Neural cell (in vitro differentiated cells): ENCODE results near the gene TTYH3. TPM values are rescaled to one million over a fixed set of nuclear protein-coding genes. Genes with fewer than 3 reads are reported as not detected.

Source experiments
- H2AFZ ChIP-seq: fragments of 200-600, 300-800 bp; sonication (generic), shearing (Covaris generic); 2 replicates; pipeline ENCODE4 v1.6.0; 2014; ENCODE audit warnings: low read depth, mild to moderate bottlenecking, antibody characterized with exemption, low read length, moderate library complexity
- H3F3A ChIP-seq: fragments of 200-600 bp; shearing (Covaris generic); 2 replicates; pipeline ENCODE4 v1.6.1; 2016; ENCODE audit warnings: mild to moderate bottlenecking, moderate library complexity, mixed read lengths, antibody characterized with exemption, low read length; ENCODE audit not compliant: insufficient read depth, poor library complexity, severe bottlenecking
- H3K27ac ChIP-seq: fragments of 200-600, 300-800 bp; sonication (generic), shearing (Covaris generic); 2 replicates; pipeline ENCODE4 v1.5.1; 2014; ENCODE audit warnings: mild to moderate bottlenecking, low read length, moderate library complexity
- H3K27me3 ChIP-seq: fragments of 300-800, 200-600 bp; sonication (generic), shearing (Covaris generic); 2 replicates; pipeline ENCODE4 v1.6.0; 2014; ENCODE audit warnings: mild to moderate bottlenecking, low read depth, low read length, moderate library complexity; ENCODE audit not compliant: insufficient read depth
- H3K36me3 ChIP-seq: fragments of 300-800, 200-600 bp; sonication (generic), shearing (Covaris generic); 2 replicates; pipeline ENCODE4 v1.5.1; 2014; ENCODE audit warnings: mild to moderate bottlenecking, antibody characterized with exemption, low read length, moderate library complexity; ENCODE audit not compliant: insufficient read depth
- H3K4me2 ChIP-seq: fragments of 300-800, 200-600 bp; sonication (generic), shearing (Covaris generic); 2 replicates; pipeline ENCODE4 v1.6.0; 2014; ENCODE audit warnings: mild to moderate bottlenecking, low read length
- H3K4me3 ChIP-seq: fragments of 300-800, 200-600 bp; sonication (generic), shearing (Covaris generic); 2 replicates; pipeline ENCODE4 v1.5.1; 2014; ENCODE audit warnings: mild to moderate bottlenecking, low read length, moderate library complexity
- H3K79me2 ChIP-seq: fragments of 200-600 bp; shearing (Covaris generic); replicated peaks from 2 replicates; pipeline ENCODE4 v1.6.0; 2014; ENCODE audit warnings: mild to moderate bottlenecking, low read length, moderate library complexity; ENCODE audit not compliant: insufficient read depth
- H3K9ac ChIP-seq: fragments of 300-800, 200-600 bp; sonication (generic), shearing (Covaris generic); 2 replicates; pipeline ENCODE4 v1.6.1; 2016; ENCODE audit warnings: mild to moderate bottlenecking, low read length, mixed read lengths
- H3K9me2 ChIP-seq: fragments of 200-600 bp; shearing (Covaris generic); 2 replicates; pipeline ENCODE4 v1.6.1; 2016; ENCODE audit warnings: mild to moderate bottlenecking, low read length, mixed read lengths; ENCODE audit not compliant: insufficient read depth
- H3K9me3 ChIP-seq: fragments of 200-600, 300-800 bp; sonication (generic), shearing (Covaris generic); 2 replicates; pipeline ENCODE4 v1.6.1; 2016; ENCODE audit warnings: mild to moderate bottlenecking, mixed run types, low read length, moderate library complexity, mixed read lengths
- H4K20me1 ChIP-seq: fragments of 200-600 bp; shearing (Covaris generic); 2 replicates; pipeline ENCODE4 v1.6.1; 2016; ENCODE audit warnings: mild to moderate bottlenecking, mixed run types; ENCODE audit not compliant: insufficient read depth
- EP300 ChIP-seq: fragments of 450-650 bp; conservative IDR thresholded peaks from 2 replicates; pipeline ENCODE4 v1.6.1; 2014; ENCODE audit warnings: antibody characterized with exemption, mild to moderate bottlenecking, moderate library complexity; ENCODE audit not compliant: poor library complexity, severe bottlenecking
- EZH2 ChIP-seq: fragments of 200-600, 300-800 bp; shearing (Covaris generic), sonication (generic); IDR thresholded peaks from 2 replicates; pipeline ENCODE4 v1.6.1; 2014; ENCODE audit warnings: antibody characterized with exemption, low read length, borderline replicate concordance, mild to moderate bottlenecking; ENCODE audit not compliant: insufficient read depth, poor library complexity, severe bottlenecking
- MXI1 ChIP-seq: fragments of 450-650 bp; conservative IDR thresholded peaks from 2 replicates; pipeline ENCODE4 v1.6.1; 2014; ENCODE audit warnings: antibody characterized with exemption, mild to moderate bottlenecking; ENCODE audit not compliant: poor library complexity, severe bottlenecking
- POLR2AphosphoS5 ChIP-seq: IDR thresholded peaks from 2 replicates; pipeline ENCODE4 v1.6.1; 2012
- RAD21 ChIP-seq: fragments of 450-650 bp; conservative IDR thresholded peaks from 2 replicates; pipeline ENCODE4 v1.6.1; 2014; ENCODE audit warnings: antibody characterized with exemption, mild to moderate bottlenecking, moderate library complexity
- SMC3 ChIP-seq: fragments of 450-650 bp; conservative IDR thresholded peaks from 2 replicates; pipeline ENCODE4 v1.6.1; 2014; ENCODE audit warnings: antibody characterized with exemption, mild to moderate bottlenecking, moderate library complexity; ENCODE audit not compliant: poor library complexity
- TAF1 ChIP-seq: IDR thresholded peaks from 2 replicates; pipeline ENCODE4 v1.6.1; 2012; ENCODE audit warnings: low read depth
- polyA plus RNA-seq: library from polyadenylated mRNA; depleted of rRNA; stranded (reverse); fragments of >200 nt; gene quantifications from 2 replicates; pipeline ENCODE4 v1.2.3, GENCODE V29; 2014
- TF ChIP-seq, protein P1 (sequence below): IDR thresholded peaks from 2 replicates; pipeline ENCODE4 v1.6.1; 2012; ENCODE audit warnings: borderline replicate concordance
- TF ChIP-seq, protein P2 (sequence below): fragments of 450-650 bp; IDR thresholded peaks from 2 replicates; pipeline ENCODE4 v1.5.1; 2014; ENCODE audit warnings: antibody characterized with exemption, mild to moderate bottlenecking, moderate library complexity; ENCODE audit not compliant: poor library complexity, severe bottlenecking

The TTYH3 gene
- polyA plus RNA-seq, 1 donor from 2014 or later: 17.0 TPM

DNA sequence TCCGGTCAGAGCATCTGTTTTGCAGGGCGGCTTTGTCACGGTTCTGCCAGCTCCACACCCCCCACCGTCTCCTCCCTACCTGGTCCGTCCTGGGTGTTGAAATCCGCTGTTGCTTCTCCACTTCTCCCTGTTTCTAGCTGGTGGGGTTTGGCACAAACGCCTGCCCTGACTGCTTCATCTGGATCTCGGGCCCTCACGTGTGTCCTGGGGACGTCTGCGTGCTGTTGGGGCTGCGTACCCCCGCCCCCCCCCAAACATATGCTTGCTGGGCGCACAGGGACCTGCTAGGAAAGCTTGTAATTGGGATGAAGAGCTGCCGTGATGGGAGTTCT is 67.5 kb downstream of the TTYH3 start:
- no peak overlapping the region for H2AFZ ChIP-seq
- no peaks in the 10 kb centered on the region for H3K79me2 ChIP-seq
- no peak overlapping the region for H3K4me2 ChIP-seq
- H3K36me3 ChIP-seq: no peaks in the 10 kb centered on the region
- H3K9ac ChIP-seq: no peak overlapping the region
- H3K9me2 ChIP-seq: no peaks in the 10 kb centered on the region
- no peaks in the 10 kb centered on the region for H3F3A ChIP-seq
- H4K20me1 ChIP-seq: no peaks in the 10 kb centered on the region
- H3K27ac ChIP-seq: no peak overlapping the region
- no peak overlapping the region for H3K4me3 ChIP-seq
- no peak for TF ChIP-seq POLR2AphosphoS5
- no peak for TF ChIP-seq MXI1
- TF ChIP-seq, protein P1, sequence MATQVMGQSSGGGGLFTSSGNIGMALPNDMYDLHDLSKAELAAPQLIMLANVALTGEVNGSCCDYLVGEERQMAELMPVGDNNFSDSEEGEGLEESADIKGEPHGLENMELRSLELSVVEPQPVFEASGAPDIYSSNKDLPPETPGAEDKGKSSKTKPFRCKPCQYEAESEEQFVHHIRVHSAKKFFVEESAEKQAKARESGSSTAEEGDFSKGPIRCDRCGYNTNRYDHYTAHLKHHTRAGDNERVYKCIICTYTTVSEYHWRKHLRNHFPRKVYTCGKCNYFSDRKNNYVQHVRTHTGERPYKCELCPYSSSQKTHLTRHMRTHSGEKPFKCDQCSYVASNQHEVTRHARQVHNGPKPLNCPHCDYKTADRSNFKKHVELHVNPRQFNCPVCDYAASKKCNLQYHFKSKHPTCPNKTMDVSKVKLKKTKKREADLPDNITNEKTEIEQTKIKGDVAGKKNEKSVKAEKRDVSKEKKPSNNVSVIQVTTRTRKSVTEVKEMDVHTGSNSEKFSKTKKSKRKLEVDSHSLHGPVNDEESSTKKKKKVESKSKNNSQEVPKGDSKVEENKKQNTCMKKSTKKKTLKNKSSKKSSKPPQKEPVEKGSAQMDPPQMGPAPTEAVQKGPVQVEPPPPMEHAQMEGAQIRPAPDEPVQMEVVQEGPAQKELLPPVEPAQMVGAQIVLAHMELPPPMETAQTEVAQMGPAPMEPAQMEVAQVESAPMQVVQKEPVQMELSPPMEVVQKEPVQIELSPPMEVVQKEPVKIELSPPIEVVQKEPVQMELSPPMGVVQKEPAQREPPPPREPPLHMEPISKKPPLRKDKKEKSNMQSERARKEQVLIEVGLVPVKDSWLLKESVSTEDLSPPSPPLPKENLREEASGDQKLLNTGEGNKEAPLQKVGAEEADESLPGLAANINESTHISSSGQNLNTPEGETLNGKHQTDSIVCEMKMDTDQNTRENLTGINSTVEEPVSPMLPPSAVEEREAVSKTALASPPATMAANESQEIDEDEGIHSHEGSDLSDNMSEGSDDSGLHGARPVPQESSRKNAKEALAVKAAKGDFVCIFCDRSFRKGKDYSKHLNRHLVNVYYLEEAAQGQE: no peak
- TF ChIP-seq TAF1: no peak
- TF ChIP-seq, protein P2, sequence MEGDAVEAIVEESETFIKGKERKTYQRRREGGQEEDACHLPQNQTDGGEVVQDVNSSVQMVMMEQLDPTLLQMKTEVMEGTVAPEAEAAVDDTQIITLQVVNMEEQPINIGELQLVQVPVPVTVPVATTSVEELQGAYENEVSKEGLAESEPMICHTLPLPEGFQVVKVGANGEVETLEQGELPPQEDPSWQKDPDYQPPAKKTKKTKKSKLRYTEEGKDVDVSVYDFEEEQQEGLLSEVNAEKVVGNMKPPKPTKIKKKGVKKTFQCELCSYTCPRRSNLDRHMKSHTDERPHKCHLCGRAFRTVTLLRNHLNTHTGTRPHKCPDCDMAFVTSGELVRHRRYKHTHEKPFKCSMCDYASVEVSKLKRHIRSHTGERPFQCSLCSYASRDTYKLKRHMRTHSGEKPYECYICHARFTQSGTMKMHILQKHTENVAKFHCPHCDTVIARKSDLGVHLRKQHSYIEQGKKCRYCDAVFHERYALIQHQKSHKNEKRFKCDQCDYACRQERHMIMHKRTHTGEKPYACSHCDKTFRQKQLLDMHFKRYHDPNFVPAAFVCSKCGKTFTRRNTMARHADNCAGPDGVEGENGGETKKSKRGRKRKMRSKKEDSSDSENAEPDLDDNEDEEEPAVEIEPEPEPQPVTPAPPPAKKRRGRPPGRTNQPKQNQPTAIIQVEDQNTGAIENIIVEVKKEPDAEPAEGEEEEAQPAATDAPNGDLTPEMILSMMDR: no peak
- TF ChIP-seq EP300: no peak
- no peak for TF ChIP-seq SMC3
- no peak for TF ChIP-seq EZH2
- TF ChIP-seq RAD21: no peak
- H3K9me3 ChIP-seq: no peaks in the 10 kb centered on the region
- no peaks in the 10 kb centered on the region for H3K27me3 ChIP-seq

DNA sequence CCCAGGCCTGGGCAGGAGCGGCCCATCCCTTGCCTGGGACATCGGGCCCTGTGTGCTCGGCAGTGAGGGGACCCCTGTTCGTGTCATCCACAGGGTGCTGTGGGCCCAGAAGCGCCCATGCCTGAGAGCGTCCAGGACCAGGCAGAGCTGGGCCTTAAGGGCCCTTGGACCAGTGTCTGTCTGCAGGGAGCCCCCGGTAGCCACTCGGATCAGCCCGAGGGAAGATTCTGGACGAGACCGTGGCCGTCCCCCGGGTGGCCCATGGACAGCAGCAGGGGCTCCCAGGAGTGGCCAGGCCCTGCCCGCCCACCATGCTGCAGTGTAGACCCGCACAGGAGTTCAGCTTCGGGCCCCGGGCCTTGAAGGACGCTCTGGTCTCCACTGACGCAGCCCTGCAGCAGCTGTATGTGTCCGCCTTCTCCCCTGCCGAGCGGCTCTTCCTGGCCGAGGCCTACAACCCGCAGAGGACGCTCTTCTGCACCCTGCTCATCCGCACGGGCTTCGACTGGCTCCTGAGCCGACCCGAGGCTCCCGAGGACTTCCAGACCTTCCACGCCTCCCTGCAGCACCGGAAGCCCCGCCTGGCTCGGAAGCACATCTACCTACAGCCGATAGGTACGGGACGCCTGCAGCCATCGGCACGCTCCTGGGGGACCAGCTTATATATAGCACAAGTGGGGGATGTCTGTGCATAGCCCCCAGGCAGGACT is 68.5 kb downstream of the TTYH3 start:
- H3K79me2 ChIP-seq: no peaks in the 10 kb centered on the region
- H3K9me2 ChIP-seq: no peaks in the 10 kb centered on the region
- H2AFZ ChIP-seq: no peak overlapping the region
- H3K27ac ChIP-seq: no peak overlapping the region
- no peak overlapping the region for H3K4me2 ChIP-seq
- TF ChIP-seq, protein P2: no peak
- no peak for TF ChIP-seq EP300
- TF ChIP-seq RAD21: no peak
- TF ChIP-seq SMC3: no peak
- TF ChIP-seq, protein P1: no peak
- no peak for TF ChIP-seq POLR2AphosphoS5
- no peak for TF ChIP-seq MXI1
- TF ChIP-seq EZH2: no peak
- no peak for TF ChIP-seq TAF1
- H3F3A ChIP-seq: no peaks in the 10 kb centered on the region
- H4K20me1 ChIP-seq: no peaks in the 10 kb centered on the region
- H3K27me3 ChIP-seq: no peaks in the 10 kb centered on the region
- H3K9me3 ChIP-seq: no peaks in the 10 kb centered on the region
- no peak overlapping the region for H3K9ac ChIP-seq
- no peak overlapping the region for H3K4me3 ChIP-seq
- H3K36me3 ChIP-seq: no peaks in the 10 kb centered on the region
